ENCODE results near the gene PEX5L. TPM values are rescaled to one million over a fixed set of nuclear protein-coding genes. Genes with fewer than 3 reads are reported as not detected.

PEX5L gene
- total RNA-seq, 1 experiment from 2014 or later, result not detected

GRCh38 chr3:179867961-179868360 is 168.8 kb downstream of the PEX5L start:
- ATAC-seq (no peak), DNase-seq (ENCODE audit: low read depth, low spot score) (no peak)
- H3K4me2 ChIP-seq (ENCODE audit: low read length), result no peak overlapping the region
- H3K36me3 ChIP-seq (ENCODE audit: control insufficient read depth in 1 of 2, insufficient read depth in 2 of 2, low read length in 2 of 2), result no peaks in the 10 kb centered on the region
- no peak overlapping the region for H3K27ac ChIP-seq (ENCODE audit: low read depth, low read length)
- ChIA-PET RAD21 (ENCODE audit: low non-redundant PET in 1 of 2, low total read pairs in 2 of 2, uncharacterized antibody in 2 of 2, unreplicated experiment in 2 of 2) (no interaction called here), CTCF (no interaction called here), POLR2A (no interaction called here)
- H2AFZ ChIP-seq (ENCODE audit: low read depth, low read length, poor library complexity, severe bottlenecking), result no peak overlapping the region
- H3K9me2 ChIP-seq (ENCODE audit: insufficient read depth), result no peaks in the 10 kb centered on the region
- no peaks in the 10 kb centered on the region for H4K20me1 ChIP-seq (ENCODE audit: insufficient read depth)
- H3K9ac ChIP-seq (ENCODE audit: low read length), result no peak overlapping the region
- intact Hi-C loops (cut with micrococcal nuclease), result no loop called here
- H3K4me3 ChIP-seq (replicated peaks in 1 of 2; ENCODE audit: low read depth in 1 of 2, low read length in 2 of 2), result no peak overlapping the region
- H3K79me2 ChIP-seq (ENCODE audit: insufficient read depth, low read length), result no peaks in the 10 kb centered on the region
- no peaks in the 10 kb centered on the region for H3K9me3 ChIP-seq (ENCODE audit: control insufficient read depth in 1 of 2, insufficient read depth in 1 of 2, low read depth in 1 of 2, low read length in 2 of 2)
- H3K27me3 ChIP-seq (ENCODE audit: insufficient read depth, low read length), result no peaks in the 10 kb centered on the region
- H3K4me1 ChIP-seq (ENCODE audit: control insufficient read depth in 1 of 2, insufficient read depth in 2 of 2, low read length in 2 of 2), result no peaks in the 10 kb centered on the region
- TF ChIP-seq EZH2phosphoT487 (IDR thresholded peaks at IDR 0.05; ENCODE audit: borderline replicate concordance), result no peak
- no peak for TF ChIP-seq SP1 (IDR thresholded peaks at IDR 0.05; ENCODE audit: low read depth)
- TF ChIP-seq EZH2 (IDR thresholded peaks at IDR 0.05), result no peak
- no peak for TF ChIP-seq CBX3 (IDR thresholded peaks at IDR 0.05; ENCODE audit: low read depth)
- TF ChIP-seq SRF (IDR thresholded peaks at IDR 0.05; ENCODE audit: low read depth), result no peak
- no peak for TF ChIP-seq EGR1 (IDR thresholded peaks at IDR 0.05; ENCODE audit: low read depth)
- no peak for TF ChIP-seq TCF7L2 (IDR thresholded peaks at IDR 0.05; ENCODE audit: borderline replicate concordance, extremely low read depth, insufficient read depth, insufficient read length)
- TF ChIP-seq ZFX (IDR thresholded peaks at IDR 0.05), result no peak
- no peak for TF ChIP-seq POLR2A (IDR thresholded peaks at IDR 0.05; ENCODE audit: borderline replicate concordance, extremely low read depth, insufficient read depth, insufficient read length)
- TF ChIP-seq ZNF274 (IDR thresholded peaks at IDR 0.05; ENCODE audit: low read depth, low read length), result no peak
- TF ChIP-seq, protein P1, sequence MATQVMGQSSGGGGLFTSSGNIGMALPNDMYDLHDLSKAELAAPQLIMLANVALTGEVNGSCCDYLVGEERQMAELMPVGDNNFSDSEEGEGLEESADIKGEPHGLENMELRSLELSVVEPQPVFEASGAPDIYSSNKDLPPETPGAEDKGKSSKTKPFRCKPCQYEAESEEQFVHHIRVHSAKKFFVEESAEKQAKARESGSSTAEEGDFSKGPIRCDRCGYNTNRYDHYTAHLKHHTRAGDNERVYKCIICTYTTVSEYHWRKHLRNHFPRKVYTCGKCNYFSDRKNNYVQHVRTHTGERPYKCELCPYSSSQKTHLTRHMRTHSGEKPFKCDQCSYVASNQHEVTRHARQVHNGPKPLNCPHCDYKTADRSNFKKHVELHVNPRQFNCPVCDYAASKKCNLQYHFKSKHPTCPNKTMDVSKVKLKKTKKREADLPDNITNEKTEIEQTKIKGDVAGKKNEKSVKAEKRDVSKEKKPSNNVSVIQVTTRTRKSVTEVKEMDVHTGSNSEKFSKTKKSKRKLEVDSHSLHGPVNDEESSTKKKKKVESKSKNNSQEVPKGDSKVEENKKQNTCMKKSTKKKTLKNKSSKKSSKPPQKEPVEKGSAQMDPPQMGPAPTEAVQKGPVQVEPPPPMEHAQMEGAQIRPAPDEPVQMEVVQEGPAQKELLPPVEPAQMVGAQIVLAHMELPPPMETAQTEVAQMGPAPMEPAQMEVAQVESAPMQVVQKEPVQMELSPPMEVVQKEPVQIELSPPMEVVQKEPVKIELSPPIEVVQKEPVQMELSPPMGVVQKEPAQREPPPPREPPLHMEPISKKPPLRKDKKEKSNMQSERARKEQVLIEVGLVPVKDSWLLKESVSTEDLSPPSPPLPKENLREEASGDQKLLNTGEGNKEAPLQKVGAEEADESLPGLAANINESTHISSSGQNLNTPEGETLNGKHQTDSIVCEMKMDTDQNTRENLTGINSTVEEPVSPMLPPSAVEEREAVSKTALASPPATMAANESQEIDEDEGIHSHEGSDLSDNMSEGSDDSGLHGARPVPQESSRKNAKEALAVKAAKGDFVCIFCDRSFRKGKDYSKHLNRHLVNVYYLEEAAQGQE (IDR thresholded peaks at IDR 0.05; ENCODE audit: low read depth), result no peak
- TF ChIP-seq MAX (IDR thresholded peaks at IDR 0.05), result no peak
- no peak for TF ChIP-seq ZBTB33 (IDR thresholded peaks at IDR 0.05; ENCODE audit: extremely low read depth, insufficient replicate concordance, low read length)
- no peak for TF ChIP-seq SIN3A (IDR thresholded peaks at IDR 0.05; ENCODE audit: low read depth)
- no peak for TF ChIP-seq RAD21 (IDR thresholded peaks at IDR 0.05; ENCODE audit: low read depth)
- TF ChIP-seq JUND (IDR thresholded peaks at IDR 0.05), result no peak
- no peak for TF ChIP-seq YY1 (IDR thresholded peaks at IDR 0.05; ENCODE audit: extremely low read depth, insufficient replicate concordance, low read depth, low read length)
- BruUV-seq (replicated peaks), result no TSS peak

Data from HCT116 (cell line).